Fibroblast of mammary gland (primary cell): Measurements from ENCODE around the gene LDLRAD3.

Source experiments
- DNase-seq: peaks from one replicate; pipeline ENCODE4 v3.0.0-alpha.2; 2010; ENCODE audit warnings: low read depth
- H3K4me3 ChIP-seq: 2 replicates; pipeline ENCODE4 v1.5.1; 2011; ENCODE audit warnings: low read depth, mild to moderate bottlenecking, low read length, moderate library complexity; ENCODE audit not compliant: control insufficient read depth
- TF ChIP-seq, protein P1 (sequence below): conservative IDR thresholded peaks from 2 replicates; pipeline ENCODE4 v1.5.1; 2011; ENCODE audit warnings: low read depth, low read length, inconsistent platforms; ENCODE audit not compliant: control insufficient read depth, insufficient read depth

Gene LDLRAD3

DNA sequence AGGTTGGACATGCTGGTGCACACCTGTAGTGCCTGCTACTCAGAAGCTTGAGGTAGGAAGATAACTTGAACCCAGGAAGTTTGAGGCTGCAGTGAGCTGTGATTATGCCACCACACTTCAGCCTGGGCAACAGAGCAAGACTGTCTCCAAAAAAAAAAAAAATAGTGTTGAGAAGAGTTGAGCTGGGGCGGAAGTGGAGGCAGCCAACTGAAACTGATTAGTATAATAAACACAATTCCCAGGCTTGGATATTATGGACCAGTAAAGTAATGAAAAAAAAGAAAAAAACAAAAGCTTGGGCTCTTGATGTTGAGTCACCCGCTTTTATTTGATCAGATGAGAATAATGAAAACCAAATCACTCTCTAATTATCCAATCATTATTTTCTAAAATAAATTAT lies 21.0 kb downstream of the LDLRAD3 start:
- H3K4me3 ChIP-seq, result no peak overlapping the region
- no peak for DNase-seq
- TF ChIP-seq, protein P1, sequence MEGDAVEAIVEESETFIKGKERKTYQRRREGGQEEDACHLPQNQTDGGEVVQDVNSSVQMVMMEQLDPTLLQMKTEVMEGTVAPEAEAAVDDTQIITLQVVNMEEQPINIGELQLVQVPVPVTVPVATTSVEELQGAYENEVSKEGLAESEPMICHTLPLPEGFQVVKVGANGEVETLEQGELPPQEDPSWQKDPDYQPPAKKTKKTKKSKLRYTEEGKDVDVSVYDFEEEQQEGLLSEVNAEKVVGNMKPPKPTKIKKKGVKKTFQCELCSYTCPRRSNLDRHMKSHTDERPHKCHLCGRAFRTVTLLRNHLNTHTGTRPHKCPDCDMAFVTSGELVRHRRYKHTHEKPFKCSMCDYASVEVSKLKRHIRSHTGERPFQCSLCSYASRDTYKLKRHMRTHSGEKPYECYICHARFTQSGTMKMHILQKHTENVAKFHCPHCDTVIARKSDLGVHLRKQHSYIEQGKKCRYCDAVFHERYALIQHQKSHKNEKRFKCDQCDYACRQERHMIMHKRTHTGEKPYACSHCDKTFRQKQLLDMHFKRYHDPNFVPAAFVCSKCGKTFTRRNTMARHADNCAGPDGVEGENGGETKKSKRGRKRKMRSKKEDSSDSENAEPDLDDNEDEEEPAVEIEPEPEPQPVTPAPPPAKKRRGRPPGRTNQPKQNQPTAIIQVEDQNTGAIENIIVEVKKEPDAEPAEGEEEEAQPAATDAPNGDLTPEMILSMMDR, result no peak

DNA sequence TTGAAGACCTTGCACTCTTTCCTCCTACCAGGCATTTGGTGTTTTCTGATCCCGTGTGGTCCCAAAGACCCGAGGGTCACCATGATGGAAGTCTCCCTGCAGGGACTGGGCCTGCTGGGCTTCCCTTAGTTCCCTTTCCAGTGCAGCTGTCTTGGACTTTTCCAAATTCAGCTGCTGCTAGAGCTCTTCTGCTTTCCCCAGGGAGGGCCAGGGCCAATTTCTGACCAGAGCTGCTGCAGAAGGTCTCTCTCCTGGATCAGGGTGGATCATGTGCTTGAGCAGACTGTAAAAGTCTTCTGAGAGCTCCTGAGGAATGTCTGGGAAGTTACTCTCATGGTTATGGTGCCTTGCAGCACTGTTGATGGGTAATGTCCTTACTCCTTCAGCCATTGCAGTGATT lies 23.2 kb downstream of the LDLRAD3 start:
- H3K4me3 ChIP-seq, result no peak overlapping the region
- no peak for DNase-seq
- TF ChIP-seq, protein P1, result no peak

DNA sequence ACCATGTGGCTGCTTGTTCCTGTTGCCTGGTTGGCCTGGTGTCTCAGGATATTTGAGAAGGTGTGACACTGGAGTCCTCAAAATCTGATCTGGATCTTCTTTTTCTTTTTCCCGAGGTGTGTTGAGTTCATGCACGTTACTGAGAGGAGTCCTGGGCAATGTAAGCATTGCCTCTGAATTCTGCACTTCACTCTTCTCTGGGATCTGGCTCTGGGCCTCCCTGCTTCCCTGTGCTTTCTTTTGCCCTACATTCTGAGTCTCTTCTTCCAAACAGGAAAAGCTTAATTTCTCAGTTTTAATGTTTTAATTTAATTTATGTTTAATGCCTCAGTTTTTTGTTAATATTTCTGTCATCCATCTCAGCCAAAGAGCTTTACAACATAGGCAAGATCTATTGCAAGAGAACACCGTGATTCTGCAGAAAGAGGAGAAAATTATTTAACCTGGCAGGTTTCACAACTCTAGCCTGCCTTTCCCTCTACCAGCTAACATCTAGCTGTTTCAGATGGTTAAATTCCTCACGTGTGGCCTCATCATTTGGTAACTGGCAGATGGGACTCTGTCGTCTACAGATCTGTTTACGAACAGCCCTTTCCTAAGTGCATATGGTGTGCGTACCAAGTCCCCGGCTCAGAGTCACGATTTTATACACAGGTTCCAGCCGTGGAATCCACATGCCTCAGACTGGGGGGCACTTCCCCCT lies 24.7 kb downstream of the LDLRAD3 start:
- no peak for DNase-seq
- no peak overlapping the region for H3K4me3 ChIP-seq
- TF ChIP-seq, protein P1, result no peak

DNA sequence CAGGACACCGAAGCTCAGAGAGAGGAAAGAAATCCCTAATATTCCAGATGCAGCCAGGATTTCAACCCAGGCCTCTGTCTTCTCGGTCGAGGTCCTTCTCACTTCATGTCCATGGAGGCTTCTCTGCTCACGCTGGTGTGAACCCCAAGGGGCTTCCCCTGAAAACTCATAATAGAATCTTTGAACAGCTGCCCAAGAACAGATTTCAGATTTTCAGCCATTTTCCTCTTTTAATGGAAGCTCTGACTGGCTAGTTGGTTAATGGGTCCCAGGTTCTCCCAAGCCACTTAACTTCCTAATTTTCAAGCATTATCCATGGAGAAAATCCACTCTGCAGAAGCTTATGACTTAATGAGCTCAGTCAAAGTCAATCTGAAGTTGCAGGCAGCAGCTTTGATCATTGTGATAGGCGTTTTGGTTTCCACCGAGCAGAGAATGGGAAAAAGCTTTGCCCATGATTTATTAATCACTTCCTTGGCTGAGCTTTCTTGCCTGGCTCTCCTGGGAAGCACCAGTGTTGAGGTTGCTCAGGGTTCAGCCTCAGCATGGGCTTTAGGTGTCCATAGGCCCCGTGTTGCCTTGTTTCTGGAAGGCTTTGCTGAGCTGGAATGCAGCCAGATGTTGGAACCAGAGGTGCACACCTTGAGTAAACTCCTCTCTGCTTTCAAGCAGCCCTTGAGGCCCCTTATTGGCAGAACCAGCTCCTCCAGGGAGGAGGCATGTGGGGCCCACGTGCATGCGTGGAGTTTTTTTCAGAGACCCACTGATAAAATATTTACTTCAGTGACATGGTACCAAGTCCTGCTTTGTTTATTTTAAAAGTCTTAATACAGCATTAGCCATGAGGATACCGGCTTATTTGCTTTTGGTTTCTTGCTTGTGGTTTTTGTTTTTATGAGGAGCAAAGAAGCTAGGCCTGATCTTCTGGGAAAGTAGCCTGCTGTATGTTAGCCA lies 25.5 kb downstream of the LDLRAD3 start:
- TF ChIP-seq, protein P1, result no peak
- DNase-seq, result no peak
- no peak overlapping the region for H3K4me3 ChIP-seq

DNA sequence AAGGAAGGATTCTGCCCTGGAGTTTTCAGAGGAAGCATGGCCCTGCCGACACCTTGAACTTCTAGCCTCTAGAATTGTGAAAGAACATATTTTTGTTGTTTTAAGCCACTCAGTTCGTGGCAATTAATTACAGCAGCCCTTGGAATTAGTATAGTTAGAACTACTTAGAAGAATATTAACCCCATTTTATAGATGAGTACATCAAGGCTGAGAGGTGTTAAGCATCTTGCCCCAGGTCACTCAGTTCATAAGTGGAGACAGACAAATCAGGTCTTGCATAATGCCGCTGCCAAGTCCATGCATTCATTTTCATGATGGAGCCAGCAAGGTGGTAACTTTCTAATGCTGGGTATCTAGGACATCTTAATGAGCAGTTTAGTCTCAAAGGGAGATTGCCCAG lies 26.6 kb downstream of the LDLRAD3 start:
- TF ChIP-seq, protein P1, result no peak
- no peak for DNase-seq
- H3K4me3 ChIP-seq, result no peak overlapping the region

DNA sequence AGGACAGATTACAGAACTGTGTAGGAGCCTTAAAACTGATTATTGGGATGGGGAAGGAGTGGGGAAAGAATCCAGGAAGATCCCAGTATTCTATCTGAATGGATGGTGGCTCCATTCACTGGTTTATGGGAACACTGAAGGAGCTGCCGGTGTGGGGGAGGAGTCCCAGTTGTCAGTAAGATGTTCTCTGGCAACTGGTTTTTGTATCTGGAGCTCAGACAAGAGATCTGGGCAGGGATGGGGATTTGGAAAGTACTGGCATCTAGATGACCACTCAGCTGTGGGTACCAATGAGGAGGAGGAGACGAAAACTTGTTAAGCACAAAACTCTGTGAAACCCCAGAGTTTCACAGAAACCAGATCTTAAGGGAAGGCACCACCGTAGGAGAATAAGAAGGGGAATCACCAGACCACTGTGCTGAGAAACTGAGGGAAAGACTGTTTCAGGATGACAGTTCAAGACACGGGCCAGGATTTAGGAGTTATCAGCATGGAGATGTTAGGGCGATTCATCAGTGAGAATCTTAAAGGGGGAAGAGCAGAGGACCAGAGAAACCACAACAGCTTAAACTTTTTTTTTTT lies 28.1 kb downstream of the LDLRAD3 start:
- DNase-seq, result no peak
- TF ChIP-seq, protein P1, result no peak
- H3K4me3 ChIP-seq, result no peak overlapping the region
